GM12891 (cell line): ENCODE results near the gene NDUFA13.

ENCODE experiments used
- POLR2A ChIP-seq: IDR thresholded peaks from 2 replicates; pipeline ENCODE4 v1.6.1; 2011; ENCODE audit warnings: low read depth, low read length, control low read depth
- POLR2AphosphoS5 ChIP-seq: IDR thresholded peaks from 2 replicates; pipeline ENCODE4 v1.6.1; 2011; ENCODE audit warnings: low read depth, low read length, control low read depth
- TAF1 ChIP-seq: IDR thresholded peaks from 2 replicates; pipeline ENCODE4 v1.6.1; 2011; ENCODE audit warnings: low read depth, low read length, control low read depth

DNA sequence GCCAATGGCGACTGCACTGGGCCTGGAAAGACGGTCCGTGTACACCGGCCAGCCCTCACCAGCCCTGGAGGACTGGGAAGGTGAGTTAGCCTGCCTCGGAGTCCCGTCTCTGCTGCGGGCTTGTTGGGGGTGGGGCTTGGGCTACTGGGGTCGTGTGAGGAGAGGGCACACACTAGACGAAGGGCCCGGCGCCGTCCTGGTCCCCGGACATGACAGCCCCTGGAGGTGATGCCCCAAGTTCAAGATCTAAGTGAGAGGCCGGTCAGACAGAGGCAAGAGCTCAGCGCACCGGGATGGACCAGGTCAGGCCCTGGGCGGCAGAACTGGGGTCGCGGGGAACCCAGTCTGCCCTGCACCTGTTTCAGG is 23.7 kb downstream of the NDUFA13 start:
- TF ChIP-seq POLR2AphosphoS5, result no peak
- TF ChIP-seq POLR2A, result no peak
- TF ChIP-seq TAF1, result no peak
